ENCODE measurements around the gene TPPP.
"Not testable (repeated sequence)": the region's sequence is repeated elsewhere in the genome, so short reads cannot be mapped to it uniquely, and the experiment has no call there.

The TPPP gene

GRCh38 chr5:693271-694041 lies at the start of gene TPPP:
TSS of gene TPPP (minus strand) at chr5:693352. CDS start at chr5:678060, 15,292 bp downstream.
- in situ Hi-C loops (cut with HindIII; ENCODE audit: low sequenced_read_pairs), result not testable (repeated sequence)

GRCh38 chr5:742276-742675 lies 49.1 kb upstream of the TPPP start:
- in situ Hi-C loops (cut with HindIII; ENCODE audit: low sequenced_read_pairs), result not testable (repeated sequence)

- in situ Hi-C loops (cut with HindIII; ENCODE audit: low sequenced_read_pairs), result not testable (repeated sequence)
These were observed 41.0 kb upstream of the TPPP start for GRCh38 chr5:734145-734544.

- in situ Hi-C loops (cut with HindIII; ENCODE audit: low sequenced_read_pairs), result not testable (repeated sequence)
These were observed 39.8 kb upstream of the TPPP start for GRCh38 chr5:732754-733454.

- in situ Hi-C loops (cut with HindIII; ENCODE audit: low sequenced_read_pairs), result not testable (repeated sequence)
These were observed 36.1 kb upstream of the TPPP start for GRCh38 chr5:729225-729624.

- in situ Hi-C loops (cut with HindIII; ENCODE audit: low sequenced_read_pairs), result not testable (repeated sequence)
These were observed 33.9 kb upstream of the TPPP start for GRCh38 chr5:727087-727486.

- in situ Hi-C loops (cut with HindIII; ENCODE audit: low sequenced_read_pairs), result not testable (repeated sequence)
These were observed 30.7 kb upstream of the TPPP start for GRCh38 chr5:723865-724264.

- in situ Hi-C loops (cut with HindIII; ENCODE audit: low sequenced_read_pairs), result not testable (repeated sequence)
These were observed 30.2 kb upstream of the TPPP start for GRCh38 chr5:723309-723708.

GRCh38 chr5:719379-719778 lies 26.2 kb upstream of the TPPP start:
- in situ Hi-C loops (cut with HindIII; ENCODE audit: low sequenced_read_pairs), result not testable (repeated sequence)

GRCh38 chr5:717143-717542 lies 24.0 kb upstream of the TPPP start:
- in situ Hi-C loops (cut with HindIII; ENCODE audit: low sequenced_read_pairs), result no loop called here

- in situ Hi-C loops (cut with HindIII; ENCODE audit: low sequenced_read_pairs), result not testable (repeated sequence)
These were observed 23.6 kb upstream of the TPPP start for GRCh38 chr5:716740-717139.

- in situ Hi-C loops (cut with HindIII; ENCODE audit: low sequenced_read_pairs), result not testable (repeated sequence)
These were observed 22.5 kb upstream of the TPPP start for GRCh38 chr5:715636-716035.

GRCh38 chr5:714215-715118 lies 21.3 kb upstream of the TPPP start:
- in situ Hi-C loops (cut with HindIII; ENCODE audit: low sequenced_read_pairs), result not testable (repeated sequence)

GRCh38 chr5:713686-714085 lies 20.5 kb upstream of the TPPP start:
- in situ Hi-C loops (cut with HindIII; ENCODE audit: low sequenced_read_pairs), result not testable (repeated sequence)

- in situ Hi-C loops (cut with HindIII; ENCODE audit: low sequenced_read_pairs), result not testable (repeated sequence)
These were observed 15.8 kb upstream of the TPPP start for GRCh38 chr5:708848-709517.

- in situ Hi-C loops (cut with HindIII; ENCODE audit: low sequenced_read_pairs), result not testable (repeated sequence)
These were observed 15.2 kb upstream of the TPPP start for GRCh38 chr5:708374-708773.

GRCh38 chr5:706127-706526 lies 13.0 kb upstream of the TPPP start:
- in situ Hi-C loops (cut with HindIII; ENCODE audit: low sequenced_read_pairs), result not testable (repeated sequence)

GRCh38 chr5:696753-697702 lies 3.9 kb upstream of the TPPP start:
- in situ Hi-C loops (cut with HindIII; ENCODE audit: low sequenced_read_pairs), result not testable (repeated sequence)

GRCh38 chr5:696191-696590 lies 3.0 kb upstream of the TPPP start:
- in situ Hi-C loops (cut with HindIII; ENCODE audit: low sequenced_read_pairs), result not testable (repeated sequence)

GRCh38 chr5:695475-695874 lies 2.3 kb upstream of the TPPP start:
- in situ Hi-C loops (cut with HindIII; ENCODE audit: low sequenced_read_pairs), result not testable (repeated sequence)
